LNCaP clone FGC (cell line): ENCODE measurements around the gene CPEB3.
A peak's percentile ranks its signal among the peaks of the same experiment; 100 is the strongest.

Experiments used
- DNase-seq: peaks from one replicate; pipeline ENCODE4 v3.0.0-alpha.2; 2011; ENCODE audit warnings: low read depth
- H3K4me3 ChIP-seq: 2 replicates; pipeline ENCODE4 v1.5.1; 2011; ENCODE audit warnings: mild to moderate bottlenecking, low read depth, low read length, control low read depth
- CTCF ChIP-seq: IDR thresholded peaks from 2 replicates; pipeline ENCODE4 v1.5.1; 2012; ENCODE audit warnings: mild to moderate bottlenecking; ENCODE audit not compliant: control insufficient read depth, insufficient read depth; ENCODE audit errors: extremely low read depth

Gene CPEB3

GRCh38 chr10:92108120-92108519, 182.8 kb downstream of the CPEB3 start:
- no peak overlapping the region for H3K4me3 ChIP-seq
- no peak for DNase-seq
- no peak for TF ChIP-seq CTCF

- no peak for TF ChIP-seq CTCF
- no peak overlapping the region for H3K4me3 ChIP-seq
- peak; percentile 87 for DNase-seq
Observed at GRCh38 chr10:92103376-92104090, 187.3 kb downstream of the CPEB3 start.

- no peak for TF ChIP-seq CTCF
- no peak overlapping the region for H3K4me3 ChIP-seq
- DNase-seq: no peak
Observed at GRCh38 chr10:92102601-92103213, 188.2 kb downstream of the CPEB3 start.

GRCh38 chr10:92094960-92095359, 195.9 kb downstream of the CPEB3 start:
- no peak overlapping the region for H3K4me3 ChIP-seq
- no peak for DNase-seq
- TF ChIP-seq CTCF: no peak

- no peak overlapping the region for H3K4me3 ChIP-seq
- DNase-seq: no peak
- TF ChIP-seq CTCF: no peak
Observed at GRCh38 chr10:92091965-92092364, 198.9 kb downstream of the CPEB3 start.

GRCh38 chr10:92087750-92088395, 203.0 kb downstream of the CPEB3 start:
- peak; percentile 90 for TF ChIP-seq CTCF
- no peak overlapping the region for H3K4me3 ChIP-seq
- peak; percentile 83 for DNase-seq
